NT2/D1 (cell line): ENCODE results near the gene SLC30A7.
A peak's percentile ranks its signal among the peaks of the same experiment; 100 is the strongest.
"Not testable (repeated sequence)": the region's sequence is repeated elsewhere in the genome, so short reads cannot be mapped to it uniquely, and the experiment has no call there.

ENCODE experiments used
- DNase-seq: peaks from one replicate; pipeline ENCODE4 v3.0.0-alpha.2; 2011; ENCODE audit warnings: low read depth, low spot score
- H3K27me3 ChIP-seq: 2 replicates; pipeline ENCODE4 v1.6.0; 2011; ENCODE audit warnings: mild to moderate bottlenecking; ENCODE audit not compliant: insufficient read length, insufficient read depth
- H3K36me3 ChIP-seq: 2 replicates; pipeline ENCODE4 v1.6.1; 2011; ENCODE audit warnings: mild to moderate bottlenecking, low read length, mixed read lengths; ENCODE audit not compliant: insufficient read depth, insufficient read length
- H3K4me1 ChIP-seq: 2 replicates; pipeline ENCODE4 v1.5.1; 2011; ENCODE audit not compliant: insufficient read depth, insufficient read length
- H3K4me3 ChIP-seq: 2 replicates; pipeline ENCODE4 v1.5.1; 2011; ENCODE audit warnings: low read depth; ENCODE audit not compliant: insufficient read length
- H3K9ac ChIP-seq: 2 replicates; pipeline ENCODE4 v1.6.0; 2011; ENCODE audit warnings: low read depth; ENCODE audit not compliant: insufficient read length
- H3K9me3 ChIP-seq: 2 replicates; pipeline ENCODE4 v1.5.1; 2011; ENCODE audit warnings: mild to moderate bottlenecking, low read length; ENCODE audit not compliant: insufficient read depth
- SUZ12 ChIP-seq: IDR thresholded peaks from 2 replicates; pipeline ENCODE4 v1.6.1; 2011; ENCODE audit not compliant: insufficient read length, insufficient read depth; ENCODE audit errors: extremely low read depth
- YY1 ChIP-seq: IDR thresholded peaks from 2 replicates; pipeline ENCODE4 v1.6.1; 2011; ENCODE audit not compliant: insufficient read length, insufficient read depth
- ZNF274 ChIP-seq: IDR thresholded peaks from 2 replicates; pipeline ENCODE4 v1.6.1; 2011; ENCODE audit warnings: mild to moderate bottlenecking, low read depth, low read length

Gene SLC30A7

DNA sequence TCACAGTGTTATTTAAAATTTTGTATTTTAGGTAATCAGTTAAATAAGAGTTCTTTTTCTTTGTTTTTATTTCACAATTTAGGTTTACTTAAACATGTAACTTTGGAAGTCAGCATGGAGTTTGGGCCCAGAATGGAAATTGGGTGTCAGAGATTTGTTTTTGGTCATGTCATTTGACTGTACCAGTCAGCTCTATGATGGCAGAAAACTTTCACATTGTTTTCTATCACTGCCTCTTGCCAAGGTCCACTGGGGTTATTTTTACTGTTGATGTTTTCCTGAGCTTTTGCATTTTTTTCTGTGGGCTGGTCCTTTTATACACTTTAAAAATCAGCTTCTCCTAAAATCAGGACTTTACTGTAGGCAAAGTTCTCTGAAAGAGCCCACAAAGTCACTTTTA lies 54.4 kb downstream of the SLC30A7 start:
- no peaks in the 10 kb centered on the region for H3K9me3 ChIP-seq
- H3K36me3 ChIP-seq, result peaks cover 10% of the 10 kb centered on the region
- no peaks in the 10 kb centered on the region for H3K27me3 ChIP-seq
- H3K9ac ChIP-seq, result no peak overlapping the region
- DNase-seq, result no peak
- no peak for TF ChIP-seq SUZ12
- TF ChIP-seq YY1, result no peak
- TF ChIP-seq ZNF274, result no peak
- no peak overlapping the region for H3K4me3 ChIP-seq
- peaks cover 2% of the 10 kb centered on the region for H3K4me1 ChIP-seq

DNA sequence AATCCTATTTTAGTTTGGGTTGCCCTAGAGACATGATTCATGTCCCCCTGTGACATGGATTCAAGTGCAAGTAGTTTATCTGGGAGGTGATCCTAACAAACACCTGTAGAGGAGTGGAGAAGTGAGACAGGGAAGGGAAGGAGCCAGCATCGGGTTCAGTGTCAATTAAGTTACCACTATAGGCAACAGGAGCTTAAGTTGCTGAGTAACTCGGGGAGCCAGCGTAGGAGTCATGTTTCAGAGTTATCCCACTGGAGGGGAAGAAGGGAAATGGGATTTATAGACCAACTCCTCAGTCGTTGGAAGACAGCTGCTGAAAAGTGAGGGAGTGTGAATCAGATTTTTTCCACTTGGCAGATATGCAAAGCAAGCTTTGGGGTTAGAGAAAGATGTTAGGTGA lies 54.9 kb downstream of the SLC30A7 start:
- Histone ChIP-seq H3K4me3 (no peak overlapping the region), H3K9me3 (no peaks in the 10 kb centered on the region), H3K27me3 (no peaks in the 10 kb centered on the region), H3K4me1 (peaks cover 2% of the 10 kb centered on the region), H3K9ac (no peak overlapping the region), H3K36me3 (peaks cover 10% of the 10 kb centered on the region)
- DNase-seq, result peak; percentile 9
- TF ChIP-seq SUZ12 (no peak), YY1 (no peak), ZNF274 (no peak)

DNA sequence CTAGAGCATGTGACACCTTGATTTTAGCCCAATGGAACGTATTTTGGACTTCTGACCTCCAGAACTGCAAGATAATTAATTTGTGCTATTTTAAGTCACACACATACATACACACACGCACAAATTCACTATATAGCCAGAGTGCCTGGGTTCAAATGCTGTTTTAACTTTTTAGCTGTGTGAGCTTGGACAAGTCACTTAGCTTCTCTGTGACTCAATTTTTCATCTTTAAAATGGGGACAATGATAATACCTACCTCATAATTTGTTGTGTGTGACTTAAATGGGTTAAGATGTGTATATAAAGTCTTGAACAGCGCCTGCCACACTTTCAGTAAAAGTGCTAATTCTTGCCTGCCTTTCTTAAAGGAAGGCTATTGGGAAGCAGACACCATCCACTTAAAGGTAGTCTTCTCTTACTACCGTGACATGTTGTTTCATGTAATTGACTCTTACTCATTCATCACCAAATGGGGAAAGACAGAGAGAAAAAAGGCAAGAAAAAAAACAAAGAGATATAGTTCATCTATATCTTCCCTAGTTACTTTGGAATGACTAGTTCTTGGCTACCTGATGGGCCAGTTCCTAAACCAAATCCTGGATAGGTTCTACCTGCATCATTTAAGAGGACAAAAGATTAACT lies 56.3 kb downstream of the SLC30A7 start:
- no peak overlapping the region for H3K4me3 ChIP-seq
- TF ChIP-seq SUZ12 (no peak), YY1 (no peak), ZNF274 (no peak)
- H3K27me3 ChIP-seq, result no peaks in the 10 kb centered on the region

DNA sequence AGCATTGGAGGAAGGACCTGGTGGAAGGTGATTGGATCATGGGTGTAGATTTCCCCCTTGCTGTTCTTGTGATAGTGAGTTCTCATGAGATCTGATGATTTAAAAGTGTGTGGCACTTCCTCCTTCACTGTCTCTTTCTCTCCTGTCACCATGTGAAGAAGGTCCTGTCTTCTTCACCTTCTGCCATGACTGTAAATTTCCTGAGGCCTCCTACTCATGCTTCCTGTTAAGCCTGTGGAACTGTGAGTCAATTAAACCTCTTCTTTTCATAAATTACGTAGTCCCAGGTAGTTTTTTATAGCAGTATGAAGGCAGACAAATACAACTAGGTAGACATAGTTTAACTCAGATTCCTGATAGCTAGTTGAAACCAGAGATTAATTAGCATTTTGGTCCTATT lies 57.1 kb downstream of the SLC30A7 start:
- H3K4me1 ChIP-seq, DNase-seq, H3K9ac ChIP-seq, H3K9me3 ChIP-seq, H3K27me3 ChIP-seq, H3K4me3 ChIP-seq: not testable (repeated sequence)
- H3K36me3 ChIP-seq, result peaks cover 10% of the 10 kb centered on the region

More for the DNA sequence above, 56.3 kb downstream of the SLC30A7 start:
- H3K4me1 ChIP-seq, result peaks cover 2% of the 10 kb centered on the region
- H3K36me3 ChIP-seq, result peaks cover 10% of the 10 kb centered on the region
- H3K9ac ChIP-seq, result no peak overlapping the region
- H3K9me3 ChIP-seq, result no peaks in the 10 kb centered on the region
- DNase-seq, result no peak

DNA sequence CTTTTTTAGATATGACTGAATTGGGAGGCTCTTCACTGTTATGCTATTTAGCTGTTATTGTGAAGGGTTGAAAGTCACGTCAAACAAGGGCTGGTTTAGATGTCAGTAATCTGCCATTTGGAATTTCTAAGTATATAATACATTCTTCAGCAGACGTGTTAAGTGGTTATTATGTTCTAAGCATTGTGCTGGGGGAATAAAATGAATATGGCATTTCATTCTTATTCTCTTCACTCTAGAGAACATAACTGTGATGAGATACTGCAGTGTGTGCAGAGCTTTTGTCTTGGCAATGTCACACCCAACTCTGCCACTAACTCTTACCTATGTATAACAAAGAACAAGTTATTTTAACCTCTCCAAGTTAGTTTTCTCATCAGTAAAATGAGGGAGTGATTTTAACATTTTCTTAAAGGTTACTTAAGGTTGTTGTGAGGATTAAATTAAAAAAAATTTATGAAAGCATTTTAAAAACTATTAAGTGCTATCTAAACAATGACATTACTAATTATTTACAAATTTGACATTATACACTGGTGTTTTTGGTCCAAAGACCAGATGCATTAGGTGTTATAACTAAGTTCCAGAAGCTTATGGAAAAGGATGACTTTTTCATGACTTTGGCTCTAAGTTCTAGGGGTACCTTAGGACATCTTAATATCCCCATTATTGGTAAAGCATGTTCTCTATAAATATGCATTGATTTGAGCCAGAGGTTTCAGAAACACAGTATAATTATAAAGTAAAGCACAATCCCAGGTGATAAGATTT lies 58.3 kb downstream of the SLC30A7 start:
- Histone ChIP-seq H3K4me1 (peaks cover 2% of the 10 kb centered on the region), H3K27me3 (no peaks in the 10 kb centered on the region), H3K4me3 (no peak overlapping the region), H3K9ac (no peak overlapping the region), H3K9me3 (no peaks in the 10 kb centered on the region), H3K36me3 (peaks cover 10% of the 10 kb centered on the region)
- DNase-seq, result no peak
- no peak for TF ChIP-seq ZNF274

DNA sequence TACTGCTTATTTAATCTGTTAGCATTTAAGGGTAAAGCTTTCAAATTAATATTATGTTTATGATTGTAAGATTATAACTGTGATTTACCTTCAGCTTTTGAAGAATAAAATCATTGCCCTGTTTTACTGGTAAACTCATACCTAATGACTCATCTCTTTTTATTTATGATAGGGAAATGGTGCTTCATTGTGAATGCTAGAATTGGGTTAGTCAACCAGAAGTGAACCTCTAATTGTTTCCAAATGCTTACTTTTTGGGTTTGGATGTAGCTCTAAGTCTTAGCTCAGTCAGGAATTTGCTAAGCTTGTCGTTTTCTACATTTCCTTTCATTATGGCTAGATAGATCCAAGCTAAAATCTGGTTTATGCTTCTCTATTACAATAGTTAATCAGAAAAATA lies 59.4 kb downstream of the SLC30A7 start:
- DNase-seq, result no peak
- no peaks in the 10 kb centered on the region for H3K9me3 ChIP-seq
- no peak overlapping the region for H3K4me3 ChIP-seq
- no peak overlapping the region for H3K9ac ChIP-seq
- no peaks in the 10 kb centered on the region for H3K4me1 ChIP-seq
- TF ChIP-seq ZNF274 (no peak), SUZ12 (no peak)
- peaks cover 10% of the 10 kb centered on the region for H3K36me3 ChIP-seq
- no peaks in the 10 kb centered on the region for H3K27me3 ChIP-seq

DNA sequence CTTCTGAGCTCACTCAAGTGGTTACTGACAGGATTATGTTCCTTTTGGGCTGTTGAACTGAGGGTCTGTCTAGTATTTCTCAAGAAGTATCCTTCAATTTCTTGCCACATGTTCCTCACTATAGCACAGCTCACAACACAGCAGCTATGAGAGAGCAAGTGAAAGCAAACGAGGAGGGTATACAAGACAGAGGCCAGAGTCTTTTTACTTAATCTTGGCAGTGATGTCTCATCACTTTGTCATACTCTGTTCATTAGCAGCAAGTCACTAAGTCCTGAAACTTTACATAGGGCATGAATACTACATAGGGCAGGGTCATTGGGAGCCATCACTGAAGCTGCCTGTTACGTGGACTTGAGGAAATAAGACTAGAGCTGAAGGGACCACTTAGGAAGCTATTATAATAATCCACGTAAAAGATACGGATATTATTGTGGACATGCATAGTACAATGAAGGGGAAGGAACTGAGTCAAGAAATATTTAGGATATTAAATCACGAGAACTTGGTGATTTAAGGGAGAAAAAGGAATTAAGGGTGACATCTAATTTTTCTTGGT lies 63.7 kb downstream of the SLC30A7 start:
- Histone ChIP-seq H3K9ac (no peak overlapping the region), H3K36me3 (peaks cover 13% of the 10 kb centered on the region), H3K4me3 (no peak overlapping the region), H3K27me3 (no peaks in the 10 kb centered on the region), H3K4me1 (no peaks in the 10 kb centered on the region), H3K9me3 (no peaks in the 10 kb centered on the region)
- DNase-seq, result no peak
- TF ChIP-seq YY1 (no peak), ZNF274 (no peak), SUZ12 (no peak)
